Type B pancreatic cell (in vitro differentiated cells): ENCODE data around the gene CAPZA2. TPM values are rescaled to one million over a fixed set of nuclear protein-coding genes. Genes with fewer than 3 reads are reported as not detected.

Source experiments
- DNase-seq: peaks from one replicate; pipeline ENCODE4 v3.0.0; 2021; ENCODE audit warnings: mixed read lengths; ENCODE audit not compliant: unreplicated experiment; ENCODE audit errors: extremely low spot score
- H3K27ac Mint-ChIP-seq: 2 replicates; pipeline ENCODE4 v1.8.0; 2021; ENCODE audit warnings: mild to moderate bottlenecking, mixed read lengths
- H3K27me3 Mint-ChIP-seq: 2 replicates; pipeline ENCODE4 v1.8.0; 2021; ENCODE audit warnings: mixed read lengths
- H3K36me3 Mint-ChIP-seq: 2 replicates; pipeline ENCODE4 v1.8.0; 2021; ENCODE audit warnings: mixed read lengths
- H3K4me1 Mint-ChIP-seq: one replicate; pipeline ENCODE4 v1.8.0; 2021; ENCODE audit warnings: mixed read lengths; ENCODE audit not compliant: unreplicated experiment
- H3K4me3 Mint-ChIP-seq: 2 replicates; pipeline ENCODE4 v1.8.0; 2021; ENCODE audit warnings: mild to moderate bottlenecking, mixed read lengths
- H3K9me3 Mint-ChIP-seq: 2 replicates; pipeline ENCODE4 v1.8.0; 2021; ENCODE audit warnings: mixed read lengths
- total RNA-seq: library from RNA; stranded (reverse); gene quantifications from 2 replicates; pipeline ENCODE4 v1.2.1, GENCODE V29; 2021; ENCODE audit warnings: low replicate concordance
- TF ChIP-seq, protein P1 (sequence below): fragments of 200-600 bp; sonication (generic); conservative IDR thresholded peaks from 2 replicates; pipeline ENCODE4 v1.5.0; 2021; ENCODE audit warnings: antibody characterized with exemption, mild to moderate bottlenecking

Gene CAPZA2
- total RNA-seq, 1 donor from 2014 or later = 167 TPM

DNA sequence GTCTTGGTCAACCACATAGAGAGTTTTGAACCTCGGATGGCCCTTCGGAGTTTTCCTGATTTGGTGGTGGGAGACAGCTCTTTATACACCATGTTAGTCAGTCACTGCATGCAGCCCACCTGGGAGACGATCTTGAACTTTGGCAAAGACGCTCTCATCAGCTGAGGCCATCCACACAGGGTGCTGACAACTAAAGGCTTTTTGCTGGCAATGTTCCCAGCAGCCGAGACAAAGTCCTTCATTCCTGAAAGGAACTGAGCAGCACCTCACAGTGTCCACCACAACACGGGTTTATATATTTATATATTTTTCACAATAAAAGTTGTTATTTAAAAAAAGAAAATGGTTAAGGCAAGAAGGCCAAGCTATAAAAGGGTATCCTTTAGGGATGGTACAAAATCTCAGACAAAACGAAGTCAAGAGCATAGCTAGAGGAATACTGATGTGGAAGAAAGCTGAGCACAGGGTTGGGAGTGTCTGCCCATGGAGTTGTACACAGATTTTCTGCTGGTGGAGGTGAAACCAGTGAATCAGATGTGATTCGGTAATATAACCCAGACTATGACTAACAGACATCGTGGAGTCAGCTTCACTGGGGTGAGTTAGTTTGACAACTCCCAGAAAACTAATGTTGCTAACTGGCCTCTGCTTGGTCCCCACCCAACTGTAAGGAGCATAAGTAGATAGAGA, 27.4 kb upstream of the CAPZA2 start:
- Mint-ChIP-seq H3K27ac (no peak overlapping the region), H3K9me3 (no peaks in the 10 kb centered on the region), H3K36me3 (no peaks in the 10 kb centered on the region), H3K27me3 (no peaks in the 10 kb centered on the region), H3K4me1 (no peaks in the 10 kb centered on the region), H3K4me3 (no peak overlapping the region)
- DNase-seq = no peak
- TF ChIP-seq, protein P1, sequence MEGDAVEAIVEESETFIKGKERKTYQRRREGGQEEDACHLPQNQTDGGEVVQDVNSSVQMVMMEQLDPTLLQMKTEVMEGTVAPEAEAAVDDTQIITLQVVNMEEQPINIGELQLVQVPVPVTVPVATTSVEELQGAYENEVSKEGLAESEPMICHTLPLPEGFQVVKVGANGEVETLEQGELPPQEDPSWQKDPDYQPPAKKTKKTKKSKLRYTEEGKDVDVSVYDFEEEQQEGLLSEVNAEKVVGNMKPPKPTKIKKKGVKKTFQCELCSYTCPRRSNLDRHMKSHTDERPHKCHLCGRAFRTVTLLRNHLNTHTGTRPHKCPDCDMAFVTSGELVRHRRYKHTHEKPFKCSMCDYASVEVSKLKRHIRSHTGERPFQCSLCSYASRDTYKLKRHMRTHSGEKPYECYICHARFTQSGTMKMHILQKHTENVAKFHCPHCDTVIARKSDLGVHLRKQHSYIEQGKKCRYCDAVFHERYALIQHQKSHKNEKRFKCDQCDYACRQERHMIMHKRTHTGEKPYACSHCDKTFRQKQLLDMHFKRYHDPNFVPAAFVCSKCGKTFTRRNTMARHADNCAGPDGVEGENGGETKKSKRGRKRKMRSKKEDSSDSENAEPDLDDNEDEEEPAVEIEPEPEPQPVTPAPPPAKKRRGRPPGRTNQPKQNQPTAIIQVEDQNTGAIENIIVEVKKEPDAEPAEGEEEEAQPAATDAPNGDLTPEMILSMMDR = no peak

DNA sequence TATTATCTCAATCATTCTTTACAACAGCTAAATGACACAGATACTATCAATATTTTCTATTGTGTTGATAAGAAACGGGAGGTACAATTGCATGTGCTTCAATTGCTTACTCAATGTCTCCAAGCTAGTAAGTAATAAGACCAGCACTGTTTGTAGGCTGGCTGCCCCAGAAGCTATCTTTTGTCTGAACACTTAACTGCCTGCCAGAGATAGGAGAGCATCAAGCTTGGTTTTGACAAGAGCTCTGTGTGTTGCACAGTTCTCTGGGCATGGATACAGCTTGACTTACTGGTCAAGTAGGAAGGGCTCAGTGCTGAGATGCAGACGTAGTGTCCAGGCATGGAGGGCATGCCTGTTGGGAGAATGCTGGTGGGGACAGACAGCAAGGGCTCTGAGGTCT, 26.3 kb upstream of the CAPZA2 start:
- Mint-ChIP-seq H3K4me1 (no peaks in the 10 kb centered on the region), H3K4me3 (no peak overlapping the region), H3K36me3 (no peaks in the 10 kb centered on the region), H3K27me3 (no peaks in the 10 kb centered on the region), H3K27ac (no peak overlapping the region), H3K9me3 (no peaks in the 10 kb centered on the region)
- TF ChIP-seq, protein P1 = no peak
- no peak for DNase-seq

DNA sequence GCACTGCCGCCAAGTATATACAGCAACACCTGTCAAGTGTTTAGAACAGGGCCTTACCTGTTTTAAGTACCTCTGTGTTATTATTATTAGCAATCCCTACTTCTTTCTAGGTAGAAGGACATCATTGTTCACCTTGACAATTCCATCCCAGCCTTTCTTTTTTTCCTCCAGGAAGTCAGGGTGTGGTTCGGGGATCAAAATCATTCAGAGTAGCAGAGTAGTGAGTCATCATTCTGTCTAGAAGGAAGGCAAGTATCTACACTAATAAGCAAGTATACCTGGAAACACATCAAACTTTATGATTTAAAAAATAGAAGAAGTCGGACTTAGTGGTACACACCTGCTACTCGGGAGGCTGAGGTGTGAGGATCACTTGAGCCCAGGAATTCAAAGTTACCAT, 25.5 kb upstream of the CAPZA2 start:
- Mint-ChIP-seq H3K36me3 (no peaks in the 10 kb centered on the region), H3K4me1 (no peaks in the 10 kb centered on the region), H3K9me3 (no peaks in the 10 kb centered on the region), H3K4me3 (no peak overlapping the region), H3K27ac (no peak overlapping the region), H3K27me3 (no peaks in the 10 kb centered on the region)
- TF ChIP-seq, protein P1 = no peak
- DNase-seq = no peak

DNA sequence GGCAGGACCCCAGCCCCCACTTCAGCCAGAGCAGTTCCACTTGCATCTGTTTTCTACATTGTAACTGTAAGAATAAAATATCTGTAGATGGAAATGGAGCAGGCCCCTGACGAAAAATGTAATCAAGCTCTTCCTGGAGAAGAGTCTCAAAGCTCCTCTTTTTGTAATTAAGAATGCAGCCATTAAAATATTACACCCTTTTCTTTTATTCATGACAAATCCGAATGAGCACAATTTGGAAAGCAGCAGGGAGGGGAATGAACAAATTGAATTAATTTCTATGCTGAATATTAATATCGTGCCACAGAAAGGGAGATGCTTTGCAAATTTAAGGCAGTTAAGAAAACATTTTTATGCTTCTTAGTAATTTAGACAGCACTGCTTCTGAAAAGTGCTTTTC, 24.8 kb upstream of the CAPZA2 start:
- no peak for DNase-seq
- H3K4me3 Mint-ChIP-seq = no peak overlapping the region
- H3K27me3 Mint-ChIP-seq = no peaks in the 10 kb centered on the region
- H3K4me1 Mint-ChIP-seq = no peaks in the 10 kb centered on the region
- no peak overlapping the region for H3K27ac Mint-ChIP-seq
- no peaks in the 10 kb centered on the region for H3K36me3 Mint-ChIP-seq
- H3K9me3 Mint-ChIP-seq = no peaks in the 10 kb centered on the region
- TF ChIP-seq, protein P1 = no peak

DNA sequence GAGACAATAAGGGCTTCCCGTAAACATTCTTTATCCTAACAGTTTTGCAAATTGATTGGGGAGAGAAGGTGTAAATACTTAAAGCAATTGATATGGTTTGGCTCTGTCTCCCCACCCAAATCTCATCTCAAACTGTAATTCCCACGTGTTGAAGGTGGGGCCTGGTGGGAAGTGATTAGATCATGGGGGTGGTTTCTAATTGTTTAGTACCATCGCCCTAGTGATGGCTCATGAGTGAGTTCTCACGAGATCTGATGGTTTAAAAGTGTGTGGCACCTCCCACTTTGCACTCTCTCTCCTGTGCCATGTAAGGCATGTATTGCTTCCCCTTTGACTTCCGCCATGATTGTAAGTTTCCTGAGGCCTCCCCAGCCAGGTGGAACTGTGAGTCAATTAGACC, 22.1 kb upstream of the CAPZA2 start:
- TF ChIP-seq, protein P1 = no peak

More for the DNA sequence above, 22.1 kb upstream of the CAPZA2 start:
- no peaks in the 10 kb centered on the region for H3K36me3 Mint-ChIP-seq
- no peak overlapping the region for H3K4me3 Mint-ChIP-seq
- H3K27me3 Mint-ChIP-seq = no peaks in the 10 kb centered on the region
- H3K4me1 Mint-ChIP-seq = no peaks in the 10 kb centered on the region
- H3K9me3 Mint-ChIP-seq = no peaks in the 10 kb centered on the region
- no peak overlapping the region for H3K27ac Mint-ChIP-seq
- no peak for DNase-seq
